IPS-11a (cell line): Measurements from ENCODE around the gene LARGE1.
"Not testable (repeated sequence)": the region's sequence is repeated elsewhere in the genome, so short reads cannot be mapped to it uniquely, and the experiment has no call there.

Source experiments
- H3K4me3 ChIP-seq: one replicate; pipeline ENCODE4 v1.5.1; 2013; ENCODE audit warnings: low read depth, low read length, control low read depth

LARGE1 gene

GRCh38 chr22:33859311-33859710 lies 61.0 kb downstream of the LARGE1 start:
- no peak overlapping the region for H3K4me3 ChIP-seq

GRCh38 chr22:33858653-33859052 lies 61.6 kb downstream of the LARGE1 start:
- not testable (repeated sequence) for H3K4me3 ChIP-seq

GRCh38 chr22:33857767-33858166 lies 62.5 kb downstream of the LARGE1 start:
- H3K4me3 ChIP-seq: not testable (repeated sequence)

DNA sequence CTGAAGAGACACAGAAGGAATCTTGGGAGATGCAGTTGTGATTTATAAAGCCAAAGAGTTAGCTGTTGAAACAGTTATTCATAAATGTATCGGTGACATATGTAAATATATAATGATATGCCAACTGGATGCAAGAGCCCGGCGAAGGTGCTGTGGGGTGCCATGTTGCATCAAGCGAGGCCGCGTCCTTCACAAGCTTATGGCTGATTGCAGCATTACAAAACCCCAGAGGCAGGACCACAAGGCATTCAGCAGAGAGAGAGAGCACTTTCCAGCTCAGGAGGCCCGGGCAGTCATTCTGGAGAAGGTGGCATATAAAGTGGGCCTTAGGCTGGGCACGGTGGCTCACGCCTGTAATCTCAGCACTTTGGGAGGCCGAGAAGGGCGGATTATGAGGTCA lies 65.6 kb downstream of the LARGE1 start:
- H3K4me3 ChIP-seq: no peak overlapping the region

DNA sequence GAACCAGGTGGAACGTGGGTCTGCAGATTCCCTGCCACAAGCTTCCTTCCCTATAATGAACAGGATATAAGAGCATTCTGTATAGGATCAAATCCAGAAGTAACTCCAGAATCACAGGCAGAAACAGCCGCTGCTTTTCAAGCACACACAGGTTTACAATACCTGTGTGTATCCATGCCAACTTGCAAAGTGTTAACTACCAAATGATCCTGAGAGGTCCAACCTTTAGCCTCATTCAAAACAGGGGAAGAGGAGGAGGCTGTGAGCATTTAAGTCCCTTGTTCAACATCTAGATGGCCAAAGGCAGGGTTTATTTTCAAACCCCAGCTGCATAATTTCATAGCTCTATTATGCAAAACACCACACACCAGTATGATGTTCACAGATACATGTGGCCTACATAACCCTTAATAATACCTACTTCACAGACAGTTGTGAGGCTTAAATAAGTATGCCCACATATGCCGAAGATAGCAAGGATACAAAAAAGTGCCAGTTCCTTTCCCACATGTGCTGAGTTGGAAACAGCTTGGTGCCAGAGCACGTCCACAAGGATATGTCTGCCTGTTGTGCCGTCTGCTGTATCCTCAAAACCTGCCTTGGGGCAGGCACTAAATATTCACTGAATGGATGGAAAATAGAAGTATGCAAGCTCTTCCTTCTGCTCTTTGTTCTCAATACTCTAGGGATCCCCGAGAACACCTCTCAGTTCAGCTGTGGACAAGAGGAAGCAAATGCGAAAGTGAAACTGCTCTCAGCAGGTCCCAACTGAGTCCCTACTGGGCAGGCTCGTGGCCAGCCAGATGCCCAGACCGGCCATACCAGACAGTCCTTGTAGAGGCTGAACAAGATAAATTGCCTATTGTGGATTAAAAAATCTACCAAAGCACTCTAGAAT lies 66.8 kb downstream of the LARGE1 start:
- no peak overlapping the region for H3K4me3 ChIP-seq

- H3K4me3 ChIP-seq: no peak overlapping the region
These were observed 68.4 kb downstream of the LARGE1 start for GRCh38 chr22:33851821-33852384.

DNA sequence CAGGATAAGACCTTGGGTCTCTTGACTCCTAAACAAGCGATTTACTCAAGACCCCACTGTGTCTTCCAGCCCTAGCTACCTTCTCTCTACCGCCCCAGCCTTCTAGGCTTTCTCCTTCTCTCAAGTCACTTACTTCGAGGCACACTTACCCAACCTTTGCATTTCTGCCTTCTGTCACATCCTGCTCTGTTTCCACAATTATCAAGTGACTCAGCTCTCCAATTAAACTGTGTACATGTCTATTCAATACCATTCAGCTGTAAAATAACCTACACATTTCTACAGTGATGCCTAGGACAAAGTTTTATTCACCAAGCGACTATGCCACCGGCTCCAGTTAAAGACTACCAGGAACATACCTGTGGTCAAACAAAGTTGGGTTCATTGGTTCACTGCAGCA lies 69.0 kb downstream of the LARGE1 start:
- no peak overlapping the region for H3K4me3 ChIP-seq

DNA sequence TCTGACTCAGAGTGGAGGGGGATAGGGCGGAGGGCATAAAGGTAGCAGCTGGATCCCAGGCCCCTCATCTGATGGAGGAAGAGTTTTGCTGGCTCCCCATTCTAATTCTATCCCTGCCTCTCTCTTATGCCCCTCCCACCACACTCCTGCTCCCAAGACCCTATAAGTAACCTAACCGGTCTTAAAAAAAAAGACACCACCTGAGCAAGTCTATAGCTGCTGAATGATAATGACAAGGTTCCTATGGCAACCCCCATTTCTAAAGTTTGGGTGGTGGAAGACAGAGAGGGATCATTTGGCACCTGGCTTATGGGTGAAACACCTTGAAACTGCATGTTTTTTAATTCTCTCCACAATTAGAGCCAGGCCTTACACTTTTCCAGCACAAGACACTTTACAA lies 69.6 kb downstream of the LARGE1 start:
- H3K4me3 ChIP-seq: no peak overlapping the region

DNA sequence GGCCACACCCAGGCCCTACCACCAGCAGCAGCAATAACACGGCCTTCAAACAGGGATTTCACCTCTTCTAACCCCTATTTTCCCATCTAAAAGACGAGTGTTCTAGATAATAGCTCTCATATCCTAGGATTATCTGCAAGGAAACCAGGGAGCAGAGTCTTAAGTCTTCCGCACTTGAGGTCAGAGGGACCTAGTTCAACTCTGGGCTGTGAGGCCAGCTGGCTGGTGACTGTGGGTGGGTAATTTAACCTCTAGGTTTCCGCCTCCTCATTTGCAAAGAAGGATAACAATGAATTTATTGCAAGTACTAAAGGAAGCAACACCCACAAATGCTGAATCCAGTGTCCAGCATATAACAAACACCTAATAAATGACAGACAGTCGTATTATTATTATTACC lies 70.1 kb downstream of the LARGE1 start:
- H3K4me3 ChIP-seq: no peak overlapping the region

DNA sequence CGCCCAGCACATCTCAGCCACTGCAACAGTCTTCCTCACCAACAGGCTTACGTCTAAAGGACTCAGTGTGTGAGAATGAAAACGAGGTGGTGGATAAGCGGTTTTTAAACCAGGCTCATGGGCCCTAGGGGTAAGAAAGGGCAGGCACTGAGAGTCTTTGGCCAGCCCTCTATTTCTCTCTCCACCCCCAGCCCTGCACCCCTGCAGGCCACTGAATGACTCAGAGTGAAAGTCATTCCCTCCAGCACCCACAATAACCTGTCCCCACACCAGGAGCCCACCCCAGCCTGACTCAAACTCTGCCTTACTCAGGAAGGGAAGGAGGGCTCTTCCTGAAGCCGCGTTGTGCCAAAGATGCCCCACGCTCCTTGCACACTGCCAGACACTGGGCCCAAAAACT lies 72.0 kb downstream of the LARGE1 start:
- H3K4me3 ChIP-seq: no peak overlapping the region

- H3K4me3 ChIP-seq: no peak overlapping the region
These were observed 76.0 kb downstream of the LARGE1 start for GRCh38 chr22:33844273-33844672.

- H3K4me3 ChIP-seq: no peak overlapping the region
These were observed 77.7 kb downstream of the LARGE1 start for GRCh38 chr22:33842421-33843094.

DNA sequence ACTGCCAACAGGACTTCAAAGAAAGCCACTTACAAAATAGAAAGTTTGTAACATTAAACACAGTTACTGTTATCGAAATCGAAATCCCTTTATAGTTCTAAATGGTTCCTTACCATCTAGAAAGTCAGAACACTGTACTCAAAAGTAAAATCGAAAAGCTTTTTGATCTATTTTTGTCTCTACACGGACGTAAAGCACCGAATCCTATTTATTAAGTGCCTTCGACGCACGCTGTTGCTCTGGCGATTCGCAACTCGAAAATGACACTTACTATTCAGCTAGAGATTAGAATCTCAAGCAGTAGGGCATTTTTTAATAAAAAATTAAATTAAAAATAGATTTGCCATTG lies 78.3 kb downstream of the LARGE1 start:
- no peak overlapping the region for H3K4me3 ChIP-seq

GRCh38 chr22:33841281-33842005 lies 78.8 kb downstream of the LARGE1 start:
- no peak overlapping the region for H3K4me3 ChIP-seq

- no peak overlapping the region for H3K4me3 ChIP-seq
These were observed 81.6 kb downstream of the LARGE1 start for GRCh38 chr22:33838644-33839043.

DNA sequence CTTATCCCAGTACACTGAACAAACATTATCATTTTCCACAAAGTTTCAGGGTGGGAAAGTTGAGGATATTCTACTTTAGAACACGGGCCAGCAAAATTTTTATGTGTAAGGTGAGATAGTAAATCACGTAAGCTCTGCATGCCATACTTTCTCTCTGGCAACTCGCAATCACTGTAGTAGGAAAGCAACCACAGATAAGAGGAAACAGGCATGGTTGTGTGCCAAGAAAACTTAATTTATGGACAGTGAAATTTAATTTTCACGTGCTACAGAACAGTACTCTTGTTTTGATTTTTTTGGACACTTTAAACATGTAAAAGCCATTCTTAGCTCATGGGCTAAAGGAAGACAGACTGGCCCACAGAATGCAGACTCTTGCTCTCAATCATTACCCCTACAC lies 82.5 kb downstream of the LARGE1 start:
- H3K4me3 ChIP-seq: no peak overlapping the region

- no peak overlapping the region for H3K4me3 ChIP-seq
These were observed 85.0 kb downstream of the LARGE1 start for GRCh38 chr22:33835265-33835664.

DNA sequence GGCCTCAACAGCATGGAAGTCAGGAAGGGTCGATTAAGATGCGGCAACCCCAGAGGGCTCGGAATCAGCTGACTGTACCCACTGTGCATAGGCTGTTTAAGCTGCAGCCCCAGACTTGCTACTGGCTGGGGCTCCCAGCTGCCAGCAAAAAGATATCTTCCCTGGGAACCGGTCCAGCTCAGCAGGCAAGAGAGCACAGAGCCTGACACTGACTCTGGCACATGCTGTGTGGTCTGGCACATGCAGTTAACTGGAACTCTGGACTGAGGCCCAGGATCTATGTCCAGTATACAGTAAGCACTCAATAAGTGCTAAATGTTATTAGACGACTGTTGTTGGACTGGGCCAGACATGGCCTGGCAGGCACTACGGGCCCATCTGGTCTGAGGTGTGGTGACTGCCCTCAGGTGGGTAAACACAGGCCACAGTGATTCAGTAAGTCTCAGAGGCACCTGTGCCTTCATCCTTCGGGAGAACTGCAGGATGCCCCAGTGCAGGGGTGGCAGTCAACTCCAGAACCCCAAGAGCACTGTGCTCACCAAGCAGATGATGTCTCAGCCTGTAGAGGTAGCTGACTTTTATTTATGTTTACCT lies 87.6 kb downstream of the LARGE1 start:
- no peak overlapping the region for H3K4me3 ChIP-seq

DNA sequence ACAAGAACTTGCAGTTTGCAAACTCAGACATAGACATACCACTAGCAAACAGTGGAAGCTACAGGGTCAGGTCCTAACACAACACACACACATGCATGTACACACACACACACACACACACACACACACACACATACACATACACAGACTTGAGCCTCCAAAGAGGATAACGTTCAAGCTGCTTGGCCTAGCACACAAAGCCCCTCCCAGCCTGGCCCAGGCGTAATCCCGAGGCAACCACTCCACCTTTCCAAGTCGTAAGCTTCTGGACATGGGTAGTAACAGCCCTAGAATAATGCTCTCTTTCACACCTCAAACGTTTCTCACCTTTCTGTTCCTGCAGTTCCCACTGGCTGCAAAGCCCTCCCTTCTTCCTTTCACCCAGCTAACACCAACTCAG lies 88.6 kb downstream of the LARGE1 start:
- H3K4me3 ChIP-seq: no peak overlapping the region

DNA sequence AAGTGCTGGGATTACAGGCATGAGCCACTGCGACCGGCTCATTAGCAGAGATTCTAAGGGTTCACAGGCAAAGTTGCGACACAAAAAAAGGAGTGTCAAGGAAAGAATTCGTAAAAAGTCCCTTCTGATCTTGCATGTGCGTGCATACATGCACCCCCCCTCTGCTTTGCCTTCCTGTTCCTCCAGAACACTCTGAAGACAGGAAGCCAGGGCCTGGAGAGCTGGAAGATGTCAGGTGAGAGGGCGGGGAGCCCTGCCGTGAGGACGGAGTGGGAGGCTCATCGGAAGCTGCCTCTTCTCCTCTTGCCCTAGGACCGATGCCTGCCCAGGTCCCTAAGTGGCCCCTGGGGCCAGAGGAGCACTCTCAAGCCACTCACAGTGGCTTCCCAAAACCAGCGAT lies 89.1 kb downstream of the LARGE1 start:
- no peak overlapping the region for H3K4me3 ChIP-seq
